ENCODE measurements around the gene MYOCOS.

DNA sequence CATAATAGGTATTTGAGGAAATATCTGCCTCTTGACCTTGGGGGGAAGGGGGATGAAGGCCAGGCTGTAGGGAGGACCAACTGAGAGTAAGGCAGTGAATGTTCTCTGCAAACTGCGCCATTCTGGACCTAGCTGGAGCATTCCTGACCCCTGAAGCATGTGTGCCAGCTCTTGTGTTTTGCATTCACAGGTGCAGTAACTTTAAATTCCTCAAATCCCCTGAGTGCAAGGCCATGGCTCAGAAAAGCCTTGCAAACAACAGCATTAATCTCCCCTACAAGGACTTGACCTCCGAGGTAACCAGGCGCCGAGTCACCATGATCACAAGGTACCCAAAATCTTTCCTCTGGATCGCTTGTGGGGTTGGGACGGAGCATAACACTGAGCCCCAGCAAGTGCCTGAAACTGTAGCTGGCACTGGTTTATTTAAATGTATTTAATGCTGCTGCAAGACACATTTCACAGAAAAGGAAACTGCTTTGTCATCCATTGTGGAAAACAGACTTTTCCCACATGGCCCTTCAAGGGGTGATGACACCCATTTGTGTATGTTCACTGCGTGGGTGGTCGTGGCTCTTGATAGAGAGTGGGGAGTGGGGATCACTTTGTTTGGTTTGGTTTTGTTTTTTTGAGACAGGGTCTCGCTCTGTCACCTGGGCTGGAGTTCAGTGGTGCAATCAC, 1.7 kb downstream of the MYOCOS start:
- TF ChIP-seq, protein P1, sequence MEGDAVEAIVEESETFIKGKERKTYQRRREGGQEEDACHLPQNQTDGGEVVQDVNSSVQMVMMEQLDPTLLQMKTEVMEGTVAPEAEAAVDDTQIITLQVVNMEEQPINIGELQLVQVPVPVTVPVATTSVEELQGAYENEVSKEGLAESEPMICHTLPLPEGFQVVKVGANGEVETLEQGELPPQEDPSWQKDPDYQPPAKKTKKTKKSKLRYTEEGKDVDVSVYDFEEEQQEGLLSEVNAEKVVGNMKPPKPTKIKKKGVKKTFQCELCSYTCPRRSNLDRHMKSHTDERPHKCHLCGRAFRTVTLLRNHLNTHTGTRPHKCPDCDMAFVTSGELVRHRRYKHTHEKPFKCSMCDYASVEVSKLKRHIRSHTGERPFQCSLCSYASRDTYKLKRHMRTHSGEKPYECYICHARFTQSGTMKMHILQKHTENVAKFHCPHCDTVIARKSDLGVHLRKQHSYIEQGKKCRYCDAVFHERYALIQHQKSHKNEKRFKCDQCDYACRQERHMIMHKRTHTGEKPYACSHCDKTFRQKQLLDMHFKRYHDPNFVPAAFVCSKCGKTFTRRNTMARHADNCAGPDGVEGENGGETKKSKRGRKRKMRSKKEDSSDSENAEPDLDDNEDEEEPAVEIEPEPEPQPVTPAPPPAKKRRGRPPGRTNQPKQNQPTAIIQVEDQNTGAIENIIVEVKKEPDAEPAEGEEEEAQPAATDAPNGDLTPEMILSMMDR (IDR thresholded peaks at IDR 0.05; ENCODE audit: low read depth, low read length) = no peak
- TF ChIP-seq POLR2A (IDR thresholded peaks at IDR 0.05; ENCODE audit: extremely low read depth, insufficient read length) (no peak), MYC (IDR thresholded peaks at IDR 0.05; ENCODE audit: low read depth, low read length) (no peak)

All from NB4 (cell line).